Measurements from ENCODE around the gene CAPN10.
A peak's percentile ranks its signal among the peaks of the same experiment; 100 is the strongest.
"Not testable (repeated sequence)": the region's sequence is repeated elsewhere in the genome, so short reads cannot be mapped to it uniquely, and the experiment has no call there.

Gene CAPN10

DNA sequence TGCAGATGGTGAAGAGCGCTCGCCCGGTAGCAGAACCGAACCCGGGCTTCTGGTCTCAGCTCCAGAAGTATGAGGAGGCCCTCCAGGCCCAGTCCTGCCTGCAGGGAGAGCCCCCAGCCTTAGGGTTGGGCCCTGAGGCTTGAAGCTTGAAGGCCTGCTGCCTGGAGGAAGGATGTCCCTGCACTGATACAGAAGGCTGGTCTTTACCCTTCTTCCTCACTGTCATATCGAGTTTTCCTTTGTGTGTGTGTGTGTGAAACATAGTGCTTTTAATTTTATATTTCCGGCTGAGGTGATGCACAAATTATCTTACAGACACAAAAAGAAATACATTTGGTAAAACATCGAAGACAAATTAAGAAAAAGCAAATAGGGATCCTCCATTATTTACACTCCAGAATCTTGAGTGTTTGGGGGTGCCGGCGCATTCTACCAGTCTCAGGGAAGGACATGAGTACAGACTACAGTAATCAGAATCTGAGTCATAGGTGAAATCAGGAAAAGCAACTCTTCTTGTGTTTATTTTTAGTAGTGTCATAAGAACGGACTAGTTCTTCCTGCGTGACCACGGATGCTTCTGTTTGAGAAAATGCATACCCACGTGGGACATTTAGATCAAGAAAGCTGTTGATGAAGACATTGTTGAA is 25.1 kb upstream of the CAPN10 start:
- H3K27me3 ChIP-seq (ENCODE audit: control insufficient read depth in 5 of 5, insufficient read depth in 4 of 5, low read length in 5 of 5), result peaks cover 0 to 2% (median 0%) of the 10 kb centered on the region in 5 donors
- no peaks in the 10 kb centered on the region for H3K36me3 ChIP-seq (ENCODE audit: control insufficient read depth in 5 of 5, insufficient read depth in 5 of 5, low read length in 5 of 5)
- H3K4me1 ChIP-seq (ENCODE audit: control insufficient read depth in 5 of 5, insufficient read depth in 5 of 5, low read length in 5 of 5), result peaks cover 0 to 66% (median 60%) of the 10 kb centered on the region in 5 donors

DNA sequence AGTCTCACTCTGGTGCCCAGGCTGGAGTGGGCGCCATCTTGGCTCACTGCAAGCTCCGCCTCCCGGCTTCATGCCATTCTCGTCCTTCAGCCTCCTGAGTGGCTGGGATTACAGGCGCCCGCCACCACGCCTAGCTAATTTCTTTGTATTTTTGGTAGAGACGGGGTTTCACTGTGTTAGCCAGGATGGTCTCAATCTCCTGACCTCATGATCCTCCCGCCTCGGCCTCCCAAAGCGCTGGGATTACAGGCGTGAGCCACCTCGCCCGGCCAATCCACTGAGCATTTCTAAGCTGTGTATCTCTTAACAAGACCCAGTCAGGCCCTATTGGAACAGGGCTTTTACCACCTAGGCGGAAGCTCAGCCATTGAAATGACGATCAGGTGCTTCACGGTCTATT is 23.3 kb upstream of the CAPN10 start:
- peaks cover 2 to 67% (median 61%) of the 10 kb centered on the region in 5 donors for H3K4me1 ChIP-seq (ENCODE audit: control insufficient read depth in 5 of 5, insufficient read depth in 5 of 5, low read length in 5 of 5)
- H3K9ac ChIP-seq (ENCODE audit: low read length in 5 of 5); H3K9me3 ChIP-seq (ENCODE audit: control insufficient read depth in 5 of 5, low read length in 5 of 5); H3K27ac ChIP-seq (ENCODE audit: low read depth, low read length); H3K36me3 ChIP-seq (ENCODE audit: control insufficient read depth in 5 of 5, insufficient read depth in 5 of 5, low read length in 5 of 5); H3K27me3 ChIP-seq (ENCODE audit: control insufficient read depth in 5 of 5, insufficient read depth in 4 of 5, low read length in 5 of 5); H3K4me3 ChIP-seq (ENCODE audit: low read depth in 1 of 5, low read length in 5 of 5): not testable (repeated sequence)

More for the DNA sequence above, 25.1 kb upstream of the CAPN10 start:
- Histone ChIP-seq H3K9ac (ENCODE audit: low read length in 5 of 5) (peak overlapping the region in 4 of 5 donors; percentile 46 to 69 (median 58)), H3K27ac (ENCODE audit: low read depth, low read length) (peak overlapping the region; percentile 92), H3K4me3 (ENCODE audit: low read depth in 1 of 5, low read length in 5 of 5) (peak overlapping the region; percentile 70 to 80 (median 73)), H3K9me3 (ENCODE audit: control insufficient read depth in 5 of 5, low read length in 5 of 5) (no peaks in the 10 kb centered on the region)

DNA sequence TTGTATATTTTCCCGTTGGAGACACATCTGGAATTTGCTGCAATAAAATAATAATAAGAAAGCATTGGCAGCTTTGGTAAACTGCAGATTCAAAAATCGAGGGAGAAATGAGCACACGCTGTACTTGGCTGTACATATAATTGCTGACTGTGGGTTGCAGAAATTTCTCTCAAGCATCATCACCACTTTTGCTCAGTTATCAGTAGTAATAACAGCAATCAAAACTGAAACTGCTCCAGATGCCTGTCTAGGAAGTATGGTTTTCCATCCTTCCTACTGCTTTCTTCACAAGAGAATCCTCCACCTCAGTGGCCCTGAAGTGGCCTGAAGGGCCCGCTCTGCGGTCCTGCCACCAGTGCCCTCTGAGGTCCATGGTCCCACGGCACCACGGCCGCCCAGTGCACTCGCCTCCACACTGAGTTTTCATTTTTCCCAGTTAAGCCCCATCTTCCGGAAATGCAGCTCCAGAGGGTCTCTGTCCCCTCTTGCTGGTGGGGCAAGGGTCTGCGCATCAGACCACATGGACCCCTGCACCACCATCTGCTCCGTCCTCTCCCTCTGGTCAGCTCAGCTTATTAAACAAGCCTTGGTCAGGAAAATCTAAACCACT is 22.5 kb upstream of the CAPN10 start:
- H3K9me3 ChIP-seq (ENCODE audit: control insufficient read depth in 5 of 5, low read length in 5 of 5), result no peaks in the 10 kb centered on the region
- H3K36me3 ChIP-seq (ENCODE audit: control insufficient read depth in 5 of 5, insufficient read depth in 5 of 5, low read length in 5 of 5), result no peaks in the 10 kb centered on the region
- no peaks in the 10 kb centered on the region for H3K27me3 ChIP-seq (ENCODE audit: control insufficient read depth in 5 of 5, insufficient read depth in 4 of 5, low read length in 5 of 5)
- peaks cover 2 to 63% (median 58%) of the 10 kb centered on the region in 5 donors for H3K4me1 ChIP-seq (ENCODE audit: control insufficient read depth in 5 of 5, insufficient read depth in 5 of 5, low read length in 5 of 5)
- H3K27ac ChIP-seq (ENCODE audit: low read depth, low read length), result no peak overlapping the region
- no peak overlapping the region for H3K4me3 ChIP-seq (ENCODE audit: low read depth in 1 of 5, low read length in 5 of 5)
- no peak overlapping the region for H3K9ac ChIP-seq (ENCODE audit: low read length in 5 of 5)

DNA sequence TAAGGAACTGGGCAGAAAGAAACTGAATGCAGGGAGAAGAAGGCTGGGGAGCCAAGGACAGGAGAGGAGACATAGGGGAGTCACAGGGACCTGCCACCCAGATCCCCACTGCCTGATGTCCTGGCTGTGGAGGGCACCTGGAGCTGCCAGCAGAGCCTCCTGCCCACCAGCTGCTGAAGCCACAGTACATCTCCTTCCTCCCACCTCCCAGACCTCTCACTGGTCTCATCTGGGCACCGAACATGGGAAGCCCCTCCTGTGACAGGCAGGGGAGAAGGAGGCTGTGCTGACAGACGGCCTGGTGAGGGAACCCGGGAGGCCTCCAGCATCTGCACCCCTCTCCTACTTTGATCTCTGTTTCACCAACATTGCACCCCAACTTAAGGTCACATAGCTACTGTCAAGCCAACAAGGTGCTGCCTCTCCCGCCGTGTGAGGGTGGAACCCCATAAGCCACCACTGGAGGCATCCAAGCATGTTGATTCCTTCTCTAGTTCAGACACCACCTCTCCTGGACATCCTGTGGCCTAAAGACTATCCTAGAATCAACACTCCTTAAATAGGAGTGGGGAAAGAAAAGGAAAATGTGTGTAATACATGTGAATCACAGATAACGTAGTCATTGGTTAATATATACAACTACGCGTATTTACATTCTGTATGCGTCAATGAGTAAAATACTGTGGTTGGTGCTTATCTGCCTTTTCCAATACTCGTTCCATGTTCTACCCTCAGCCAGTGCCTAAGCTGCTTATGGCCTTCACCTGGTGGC is 21.8 kb upstream of the CAPN10 start:
- Histone ChIP-seq H3K4me1 (ENCODE audit: control insufficient read depth in 5 of 5, insufficient read depth in 5 of 5, low read length in 5 of 5) (peaks cover 8 to 63% (median 58%) of the 10 kb centered on the region in 5 donors), H3K27me3 (ENCODE audit: control insufficient read depth in 5 of 5, insufficient read depth in 4 of 5, low read length in 5 of 5) (no peaks in the 10 kb centered on the region), H3K9ac (ENCODE audit: low read length in 5 of 5) (no peak overlapping the region), H3K27ac (ENCODE audit: low read depth, low read length) (no peak overlapping the region), H3K9me3 (ENCODE audit: control insufficient read depth in 5 of 5, low read length in 5 of 5) (no peaks in the 10 kb centered on the region), H3K4me3 (ENCODE audit: low read depth in 1 of 5, low read length in 5 of 5) (peak overlapping the region in 1 of 5 donors; percentile 77), H3K36me3 (ENCODE audit: control insufficient read depth in 5 of 5, insufficient read depth in 5 of 5, low read length in 5 of 5) (no peaks in the 10 kb centered on the region)

DNA sequence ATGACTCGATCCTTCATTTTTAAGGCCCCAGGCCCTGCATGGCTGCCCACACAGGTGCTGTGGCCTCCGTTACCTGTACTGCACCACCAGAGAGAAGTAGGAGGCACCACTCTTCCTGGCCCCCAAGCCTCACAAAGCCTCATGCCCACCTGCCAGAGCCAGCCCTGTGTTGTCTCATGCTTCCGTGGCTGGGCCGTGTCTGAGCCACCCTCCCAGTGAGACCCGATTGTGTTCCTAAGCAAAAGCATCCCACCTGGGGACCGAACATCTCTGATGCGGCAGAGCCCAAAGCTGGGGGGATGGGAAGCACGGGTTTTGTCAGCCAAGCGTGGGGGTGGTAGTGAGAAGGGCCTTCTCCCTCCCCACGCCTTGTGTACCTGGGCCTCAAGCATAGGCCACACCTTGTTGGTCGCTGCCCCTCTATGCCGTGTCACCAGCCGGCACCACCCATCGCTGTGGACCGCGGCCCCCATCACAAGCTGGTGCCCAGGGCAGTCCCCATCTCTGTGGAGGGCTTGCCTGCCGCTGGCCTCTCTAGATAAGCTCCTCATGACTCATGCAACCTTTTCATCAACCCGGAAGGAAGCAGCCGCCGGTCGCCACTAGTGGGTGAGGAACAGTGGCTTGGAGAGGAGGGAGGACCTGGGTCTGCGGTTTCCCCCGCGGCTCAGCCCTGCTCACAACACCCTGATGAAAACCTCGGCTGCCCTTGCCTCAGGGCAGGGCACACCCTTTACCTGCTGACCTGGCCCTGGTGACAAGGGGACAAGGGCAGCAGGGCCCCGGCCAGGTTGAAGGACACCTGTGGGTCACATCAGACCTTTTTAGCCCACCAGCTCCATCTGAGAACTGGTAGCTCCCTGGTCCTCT is 21.0 kb upstream of the CAPN10 start:
- H3K4me3 ChIP-seq (ENCODE audit: low read depth in 1 of 5, low read length in 5 of 5), result peak overlapping the region; percentile 37 to 77 (median 53)
- peak overlapping the region; percentile 72 for H3K27ac ChIP-seq (ENCODE audit: low read depth, low read length)
- H3K4me1 ChIP-seq (ENCODE audit: control insufficient read depth in 5 of 5, insufficient read depth in 5 of 5, low read length in 5 of 5), result peaks cover 8 to 68% (median 62%) of the 10 kb centered on the region in 5 donors
- H3K27me3 ChIP-seq (ENCODE audit: control insufficient read depth in 5 of 5, insufficient read depth in 4 of 5, low read length in 5 of 5), result no peaks in the 10 kb centered on the region
- H3K9ac ChIP-seq (ENCODE audit: low read length in 5 of 5), result peak overlapping the region in 4 of 5 donors; percentile 58 to 71 (median 66)
- H3K9me3 ChIP-seq (ENCODE audit: control insufficient read depth in 5 of 5, low read length in 5 of 5), result no peaks in the 10 kb centered on the region
- H3K36me3 ChIP-seq (ENCODE audit: control insufficient read depth in 5 of 5, insufficient read depth in 5 of 5, low read length in 5 of 5), result no peaks in the 10 kb centered on the region

DNA sequence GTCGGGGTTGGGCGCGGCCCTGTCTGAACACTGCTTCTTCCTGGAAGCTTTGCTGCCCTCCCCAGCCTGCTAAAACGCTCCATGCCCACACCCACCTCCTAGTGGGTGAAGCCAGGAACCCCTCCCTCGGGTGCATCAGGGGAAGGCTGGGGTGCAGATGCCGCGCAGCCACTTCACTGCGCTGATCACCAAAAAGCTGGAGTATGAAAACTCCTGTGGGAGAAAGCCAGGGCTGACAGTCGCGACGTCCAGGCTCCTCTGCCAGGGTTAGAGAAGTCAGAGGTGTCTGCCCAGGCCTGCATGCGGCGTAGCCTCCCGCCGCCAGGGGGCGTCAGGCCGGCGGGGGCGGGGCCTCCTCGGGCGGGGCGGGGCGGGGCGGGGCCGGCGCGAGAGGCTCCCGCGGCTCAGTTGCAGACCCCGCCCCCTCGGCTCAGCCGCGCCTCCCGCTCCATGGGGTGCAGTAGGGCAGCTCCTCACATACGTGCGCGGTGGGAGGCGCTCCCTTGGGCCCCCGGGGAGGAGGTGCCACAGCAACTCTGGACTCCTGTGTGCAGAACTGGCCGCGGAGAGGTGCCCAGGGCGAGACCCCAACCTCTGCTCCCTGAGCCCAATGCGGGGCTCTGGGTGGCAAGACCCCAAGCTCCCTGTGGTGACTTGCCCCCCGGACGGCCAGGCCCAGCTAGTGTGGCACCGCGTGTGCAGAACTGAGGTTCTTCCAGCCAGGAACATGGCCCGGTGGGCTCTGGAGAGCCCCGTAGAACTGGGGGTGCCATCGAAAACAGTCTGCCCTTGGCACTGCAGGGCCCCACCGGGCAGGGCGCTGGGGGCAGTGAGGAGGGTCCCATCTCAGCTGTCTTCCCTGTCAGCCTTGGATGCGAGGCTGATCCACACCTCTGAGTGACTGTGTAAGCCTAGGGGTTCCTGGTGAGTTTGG is 20.1 kb upstream of the CAPN10 start:
- Histone ChIP-seq H3K27me3 (ENCODE audit: control insufficient read depth in 5 of 5, insufficient read depth in 4 of 5, low read length in 5 of 5) (no peaks in the 10 kb centered on the region), H3K27ac (ENCODE audit: low read depth, low read length) (peak overlapping the region; percentile 72), H3K36me3 (ENCODE audit: control insufficient read depth in 5 of 5, insufficient read depth in 5 of 5, low read length in 5 of 5) (peaks cover 0 to 2% (median 0%) of the 10 kb centered on the region in 5 donors), H3K4me3 (ENCODE audit: low read depth in 1 of 5, low read length in 5 of 5) (peak overlapping the region; percentile 60 to 81 (median 77)), H3K9me3 (ENCODE audit: control insufficient read depth in 5 of 5, low read length in 5 of 5) (no peaks in the 10 kb centered on the region), H3K9ac (ENCODE audit: low read length in 5 of 5) (peak overlapping the region in 4 of 5 donors; percentile 62 to 71 (median 67)), H3K4me1 (ENCODE audit: control insufficient read depth in 5 of 5, insufficient read depth in 5 of 5, low read length in 5 of 5) (peaks cover 8 to 72% (median 67%) of the 10 kb centered on the region in 5 donors)

DNA sequence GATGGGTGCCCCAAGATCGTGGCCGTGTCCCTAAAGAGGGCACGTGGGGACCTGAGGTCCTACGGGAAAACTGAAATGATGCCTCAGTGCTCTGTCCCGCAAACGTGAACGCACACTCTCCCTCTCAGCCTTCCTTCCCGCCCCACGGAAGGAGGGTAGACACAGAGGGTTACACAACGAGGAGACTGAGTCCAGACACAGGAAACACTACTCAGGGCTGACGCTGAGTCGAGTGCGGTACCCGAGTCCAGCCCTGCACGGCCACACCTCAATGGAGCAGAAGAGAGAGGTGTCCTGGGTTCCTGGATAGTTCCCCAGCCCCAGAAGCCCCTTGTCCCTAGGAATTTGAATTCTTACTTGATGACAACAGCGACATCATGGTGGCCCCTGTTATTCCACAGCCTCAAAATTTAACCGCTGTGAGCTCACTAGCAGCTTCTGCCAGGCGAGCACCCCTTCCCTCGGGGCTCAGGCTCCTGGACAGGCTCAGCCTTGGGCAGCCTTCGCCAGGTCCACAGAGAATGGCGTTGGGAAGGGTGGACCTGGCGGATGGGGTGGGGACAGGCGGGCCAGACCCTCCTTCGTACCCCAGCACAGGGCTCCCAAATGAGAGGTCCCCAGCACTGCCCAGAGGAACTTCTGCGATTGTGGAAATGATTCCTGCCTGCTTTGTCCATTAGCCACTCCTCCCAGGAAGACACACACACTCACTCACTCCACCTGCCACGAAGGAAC is 19.2 kb upstream of the CAPN10 start:
- Histone ChIP-seq H3K4me3 (ENCODE audit: low read depth in 1 of 5, low read length in 5 of 5) (peak overlapping the region; percentile 70 to 81 (median 77)), H3K27me3 (ENCODE audit: control insufficient read depth in 5 of 5, insufficient read depth in 4 of 5, low read length in 5 of 5) (no peaks in the 10 kb centered on the region), H3K27ac (ENCODE audit: low read depth, low read length) (peak overlapping the region; percentile 76), H3K36me3 (ENCODE audit: control insufficient read depth in 5 of 5, insufficient read depth in 5 of 5, low read length in 5 of 5) (peaks cover 0 to 9% (median 4%) of the 10 kb centered on the region in 5 donors), H3K4me1 (ENCODE audit: control insufficient read depth in 5 of 5, insufficient read depth in 5 of 5, low read length in 5 of 5) (peaks cover 8 to 65% (median 62%) of the 10 kb centered on the region in 5 donors), H3K9me3 (ENCODE audit: control insufficient read depth in 5 of 5, low read length in 5 of 5) (no peaks in the 10 kb centered on the region), H3K9ac (ENCODE audit: low read length in 5 of 5) (peak overlapping the region; percentile 63 to 85 (median 77))

DNA sequence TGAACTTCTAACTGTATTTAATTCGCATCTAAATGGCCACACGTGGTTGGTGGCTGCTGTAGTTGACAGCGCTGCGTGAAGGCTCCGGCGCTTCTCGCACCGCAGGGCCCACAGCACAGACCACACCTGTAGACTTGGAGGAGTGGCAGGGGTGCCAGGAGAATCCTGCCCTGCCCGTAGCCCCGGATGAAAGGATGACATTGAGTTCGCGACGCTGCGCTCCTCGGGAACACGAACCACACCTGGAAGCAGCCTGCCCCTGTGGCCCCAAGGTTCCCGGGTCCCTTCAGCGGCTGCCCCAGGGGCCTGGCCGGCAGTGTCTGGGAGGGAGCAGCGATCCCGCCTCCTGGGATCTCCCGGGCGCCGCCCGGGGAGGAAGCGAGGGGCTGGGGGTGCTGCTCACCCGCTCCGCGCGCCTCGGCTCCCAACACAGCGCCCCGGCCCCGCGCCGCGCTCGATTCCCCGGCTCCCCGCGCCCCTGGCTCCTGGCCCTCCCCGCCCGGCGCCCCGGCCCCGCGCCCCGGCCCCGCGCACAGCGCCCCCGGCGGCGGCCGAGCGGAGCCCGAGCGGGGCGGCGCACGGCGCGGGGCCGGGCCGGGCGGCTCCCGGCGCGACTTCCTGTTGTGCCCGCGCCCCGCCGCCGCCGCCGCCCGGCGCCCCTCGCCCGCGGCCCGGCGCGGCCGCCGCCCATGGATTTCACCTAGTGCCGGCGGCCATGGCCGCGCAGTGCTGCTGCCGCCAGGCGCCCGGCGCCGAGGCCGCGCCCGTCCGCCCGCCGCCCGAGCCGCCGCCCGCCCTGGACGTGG is 18.5 kb upstream of the CAPN10 start, which contains the start of gene RNPEPL1:
TSS of gene RNPEPL1 (plus strand) at position 613 of the 806 bp plus-strand sequence. CDS start at position 716, 103 bp downstream.
- Histone ChIP-seq H3K36me3 (ENCODE audit: control insufficient read depth in 5 of 5, insufficient read depth in 5 of 5, low read length in 5 of 5) (peaks cover 0 to 17% (median 10%) of the 10 kb centered on the region in 5 donors), H3K27me3 (ENCODE audit: control insufficient read depth in 5 of 5, insufficient read depth in 4 of 5, low read length in 5 of 5) (no peaks in the 10 kb centered on the region), H3K9ac (ENCODE audit: low read length in 5 of 5) (peak within 1 kb of the TSS; percentile 63 to 85 (median 77)), H3K27ac (ENCODE audit: low read depth, low read length) (peak within 1 kb of the TSS; percentile 76), H3K4me1 (ENCODE audit: control insufficient read depth in 5 of 5, insufficient read depth in 5 of 5, low read length in 5 of 5) (peaks cover 8 to 59% (median 57%) of the 10 kb centered on the region in 5 donors), H3K9me3 (ENCODE audit: control insufficient read depth in 5 of 5, low read length in 5 of 5) (no peaks in the 10 kb centered on the region), H3K4me3 (ENCODE audit: low read depth in 1 of 5, low read length in 5 of 5) (peak within 1 kb of the TSS; percentile 77 to 81 (median 80))
